Measurements from ENCODE around the gene PDE6H.

Gene PDE6H

GRCh38 chr12:14951851-14952250 is 21.0 kb upstream of the PDE6H start:
- DNase-seq (ENCODE audit: low spot score), result no peak

GRCh38 chr12:14952299-14952921 is 20.4 kb upstream of the PDE6H start:
- DNase-seq (ENCODE audit: low spot score), result no peak

DNA sequence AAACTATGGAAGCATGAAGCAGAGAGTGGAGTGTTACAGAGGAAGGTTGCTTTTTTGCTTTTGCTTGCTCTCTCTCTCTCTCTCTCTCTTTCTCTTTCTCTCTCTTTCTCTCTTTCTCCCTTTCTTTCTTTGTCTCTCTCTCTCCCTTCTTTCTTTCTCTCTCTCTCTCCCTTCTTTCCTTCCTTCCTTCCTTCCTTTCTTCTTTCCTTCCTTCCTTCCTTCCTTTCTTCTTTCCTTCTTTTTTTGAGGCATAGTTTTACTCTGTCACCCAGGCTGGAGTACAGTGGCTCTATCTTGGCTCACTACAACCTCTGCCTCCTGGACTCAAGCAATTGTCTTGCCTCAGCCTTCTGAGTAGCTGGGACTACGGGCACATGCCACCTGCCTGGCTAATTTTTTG is 19.1 kb upstream of the PDE6H start:
- DNase-seq (ENCODE audit: low spot score), result no peak

GRCh38 chr12:14954269-14954668 is 18.6 kb upstream of the PDE6H start:
- no peak for DNase-seq (ENCODE audit: low spot score)

DNA sequence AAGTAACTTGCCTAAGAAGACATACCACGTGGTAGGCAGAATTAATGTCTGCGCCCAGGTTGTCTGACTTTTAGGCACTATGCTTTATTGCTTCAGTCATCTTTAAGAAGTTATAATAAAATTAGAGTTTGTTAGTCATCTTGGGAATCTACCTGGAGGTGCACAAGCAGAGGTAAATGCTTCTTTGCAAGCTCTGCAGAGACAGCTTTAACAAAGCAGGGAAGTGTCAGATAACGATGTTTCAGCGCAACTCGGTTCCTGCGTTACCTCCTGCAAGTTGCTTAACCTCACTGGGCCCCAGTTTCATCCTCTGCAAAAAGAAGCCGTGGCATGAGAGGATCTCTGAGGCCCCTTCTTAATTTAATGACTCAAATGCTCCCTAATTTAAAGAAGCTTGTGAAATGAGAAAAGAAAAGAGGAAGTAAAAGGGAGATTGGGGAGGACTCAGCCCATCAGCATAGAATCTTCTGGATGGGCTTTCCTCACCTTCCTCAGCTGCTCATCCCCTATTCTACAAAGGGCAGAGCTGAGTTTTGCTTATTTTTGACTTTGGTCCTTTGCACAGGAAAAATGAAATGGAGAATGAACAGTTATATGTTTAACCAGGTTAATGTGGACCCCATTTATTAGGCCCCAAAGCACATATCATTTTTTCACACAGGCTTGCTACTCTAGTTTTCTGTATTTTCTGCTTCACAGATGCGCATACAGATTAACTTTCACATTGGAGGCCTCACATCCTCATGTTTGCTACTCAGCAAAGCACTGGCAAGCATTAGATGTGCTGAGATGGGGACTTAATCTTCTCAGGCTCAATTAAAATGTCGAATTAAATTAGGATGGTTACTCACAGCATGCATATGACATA is 16.6 kb upstream of the PDE6H start:
- no peak for DNase-seq (ENCODE audit: low spot score)

DNA sequence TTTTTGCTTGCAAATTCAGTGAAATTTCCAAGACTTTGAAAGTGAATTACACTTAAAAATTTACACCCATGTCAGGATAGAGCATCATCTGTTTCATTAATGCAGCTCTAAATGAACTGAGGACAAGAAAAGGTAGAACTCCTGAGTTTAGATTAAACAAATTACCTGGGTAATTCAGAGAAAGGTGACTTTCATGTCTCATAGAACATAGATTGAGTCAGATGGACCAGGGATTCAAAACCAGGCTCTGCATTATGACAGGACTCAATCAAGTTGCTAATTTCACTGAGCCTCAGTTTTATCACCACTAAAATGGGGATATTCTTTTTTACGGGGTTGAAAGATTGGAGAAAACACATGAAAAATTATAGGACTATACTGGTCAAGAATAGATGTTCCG is 15.9 kb upstream of the PDE6H start:
- DNase-seq (ENCODE audit: low spot score), result no peak

DNA sequence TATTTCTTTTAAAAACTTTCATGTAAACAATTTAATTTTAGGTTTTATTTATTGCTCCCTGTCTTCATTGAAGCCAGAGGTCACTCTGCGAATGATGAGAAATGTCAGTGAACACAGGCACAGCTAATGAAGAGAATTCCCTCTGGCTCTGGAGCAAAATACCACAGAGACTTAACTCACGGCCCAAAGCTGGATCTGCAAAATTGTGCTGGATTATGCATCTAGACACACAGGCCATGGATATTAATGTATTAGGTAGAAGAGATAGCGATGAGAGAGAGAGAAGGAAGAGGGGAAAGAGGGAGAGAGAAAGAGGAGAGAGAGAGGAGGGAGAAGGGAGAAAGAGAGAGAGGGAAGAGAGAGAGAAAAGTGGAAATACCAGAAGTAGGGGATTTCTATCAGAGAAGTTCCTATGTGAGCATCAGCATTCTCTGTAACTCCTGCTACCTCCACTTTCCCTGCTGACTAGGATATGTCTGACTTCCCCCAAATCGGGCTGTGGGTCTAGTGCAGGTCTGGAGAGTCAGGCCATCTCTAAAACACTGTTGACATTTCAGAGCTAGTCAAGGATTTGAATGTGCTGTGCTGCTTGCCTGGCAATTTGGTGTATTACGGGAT is 15.2 kb upstream of the PDE6H start:
- no peak for DNase-seq (ENCODE audit: low spot score)

- DNase-seq (ENCODE audit: low spot score), result no peak
Measured at GRCh38 chr12:14958361-14959125, 14.3 kb upstream of the PDE6H start.

- DNase-seq (ENCODE audit: low spot score), result no peak
Measured at GRCh38 chr12:14959126-14959440, 13.8 kb upstream of the PDE6H start.

GRCh38 chr12:14959463-14959862 is 13.4 kb upstream of the PDE6H start:
- DNase-seq (ENCODE audit: low spot score), result no peak

GRCh38 chr12:14959916-14960496 is 12.8 kb upstream of the PDE6H start:
- no peak for DNase-seq (ENCODE audit: low spot score)

DNA sequence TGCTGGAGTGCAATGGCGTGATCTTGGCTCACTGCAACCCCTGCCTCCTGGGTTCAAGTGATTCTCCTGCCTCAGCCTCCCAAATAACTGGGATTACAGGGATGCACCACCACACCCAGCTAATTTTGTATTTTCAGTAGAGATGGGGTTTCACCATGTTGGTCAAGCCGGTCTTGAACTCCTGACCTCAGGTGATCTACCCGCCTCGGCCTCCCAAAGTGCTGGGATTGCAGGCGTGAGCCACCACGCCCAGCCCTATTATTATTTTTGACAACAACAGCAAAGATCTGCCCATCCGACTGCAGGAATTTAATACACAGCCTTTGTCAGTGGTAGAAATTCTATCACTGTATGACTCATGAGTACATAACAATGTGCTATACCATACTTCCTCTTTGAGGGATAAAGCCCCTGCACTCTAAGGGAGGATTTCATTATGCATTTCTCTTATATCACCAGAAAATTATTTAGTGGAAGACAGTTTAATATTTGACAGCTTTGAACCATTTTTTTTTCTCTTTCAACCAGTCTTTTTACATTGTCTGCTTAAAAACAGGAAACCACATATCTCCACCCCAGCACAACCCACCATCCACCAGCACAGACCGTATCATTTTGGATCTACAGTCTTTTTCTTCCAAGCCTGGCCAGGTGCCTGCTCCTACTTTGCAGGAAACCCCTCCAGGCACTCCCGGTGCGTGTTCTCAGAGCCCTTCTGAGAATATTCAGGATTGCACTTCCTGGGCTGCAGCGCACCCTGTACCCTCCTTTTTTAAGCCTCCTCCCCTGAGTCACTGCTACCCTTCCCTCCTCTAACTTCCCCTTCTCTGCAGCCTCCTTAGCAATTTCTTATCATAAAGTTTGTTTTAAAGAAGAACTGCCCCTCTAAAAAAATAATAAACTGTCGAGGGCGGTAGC is 12.0 kb upstream of the PDE6H start:
- no peak for DNase-seq (ENCODE audit: low spot score)

DNA sequence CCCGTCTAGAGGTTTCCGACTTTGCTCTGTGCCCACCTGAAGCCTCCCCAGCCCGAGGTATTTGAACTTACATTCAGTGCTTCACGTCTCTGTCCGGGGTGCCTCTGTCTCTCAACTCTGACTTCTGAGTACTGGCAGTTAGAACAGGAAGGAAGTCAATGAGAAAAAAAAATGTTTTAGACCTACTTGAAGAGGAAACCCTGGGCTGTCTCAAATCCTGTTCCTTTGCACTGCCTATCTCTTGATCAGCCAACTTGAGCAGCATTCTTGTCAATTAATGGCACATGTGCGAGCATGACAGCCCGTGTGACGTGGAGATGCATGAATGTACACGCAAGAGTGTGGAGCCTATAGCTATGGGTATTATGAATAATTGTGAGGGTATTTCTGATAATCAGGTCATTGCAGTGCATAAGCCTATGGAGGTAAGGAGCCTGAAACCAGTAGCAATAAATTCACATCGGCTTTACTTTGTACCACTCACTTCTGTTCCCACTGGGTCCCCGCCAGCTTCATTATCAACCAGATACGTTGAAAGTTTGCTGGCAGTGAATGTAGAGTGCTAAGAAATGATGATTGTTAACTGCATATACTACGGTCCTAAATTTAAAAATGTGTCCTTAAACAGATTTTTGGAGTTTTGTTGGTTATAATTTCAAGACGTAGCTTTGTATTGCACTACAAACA is 11.2 kb upstream of the PDE6H start, which contains the start of gene ARHGDIB:
ARHGDIB (minus strand) TSS at position 136 of the 687 bp plus-strand sequence. CDS start 10,889 bp downstream, outside the sequence.
- no peak for DNase-seq (ENCODE audit: low spot score)

DNA sequence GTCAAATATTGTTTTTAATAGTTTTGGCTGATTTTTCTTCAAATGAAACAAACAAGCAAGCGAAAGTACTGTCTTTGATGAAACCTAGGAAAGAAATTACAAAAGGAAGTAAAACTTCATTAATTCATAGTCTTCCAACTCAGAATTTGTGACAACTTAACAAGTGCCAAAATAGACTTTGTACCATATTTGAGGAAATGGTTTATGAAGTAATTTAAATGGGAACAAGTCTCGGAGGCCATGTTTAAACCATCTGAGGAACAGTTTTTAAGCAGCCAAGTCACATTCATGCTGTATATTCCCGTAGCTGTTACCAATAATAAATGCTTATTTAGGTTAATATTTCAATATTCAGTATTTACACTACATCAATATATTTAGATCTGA is 10.7 kb upstream of the PDE6H start:
- DNase-seq (ENCODE audit: low spot score), result no peak

GRCh38 chr12:14962797-14963196 is 10.0 kb upstream of the PDE6H start:
- no peak for DNase-seq (ENCODE audit: low spot score)

- DNase-seq (ENCODE audit: low spot score), result no peak
Measured at GRCh38 chr12:14963520-14963919, 9.3 kb upstream of the PDE6H start.

- DNase-seq (ENCODE audit: low spot score), result no peak
Measured at GRCh38 chr12:14964406-14964805, 8.4 kb upstream of the PDE6H start.

- no peak for DNase-seq (ENCODE audit: low spot score)
Measured at GRCh38 chr12:14965221-14965620, 7.6 kb upstream of the PDE6H start.

- DNase-seq (ENCODE audit: low spot score), result no peak
Measured at GRCh38 chr12:14968478-14968877, 4.4 kb upstream of the PDE6H start.

GRCh38 chr12:14970473-14970872 is 2.4 kb upstream of the PDE6H start:
- DNase-seq (ENCODE audit: low spot score), result no peak

All from D341Med (cell line).